Heart right ventricle (tissue), 16 donors: ENCODE measurements around the gene RNF180. TPM values are rescaled to one million over a fixed set of nuclear protein-coding genes. Genes with fewer than 3 reads are reported as not detected.

Experiments
- ATAC-seq, 8 donors: fragments of 200-7000 bp; cut with Tn5 transposase; one replicate each; pipeline ENCODE4 v1.9.1; 2020; ENCODE audit warnings: mild to moderate bottlenecking in 8 of 8, moderate library complexity in 8 of 8, moderate number of reproducible peaks in 1 of 8
- DNase-seq, 2 donors: peaks; one replicate each; pipeline ENCODE4 v3.0.0-alpha.2; 2020
- H3K27ac ChIP-seq, 10 donors: fragments of 200-600 bp; sonication (generic) in 2 of 10; one replicate each; pipeline versions ENCODE4 v1.5.0 to v1.8.0; 2020 to 2022; ENCODE audit warnings: mild to moderate bottlenecking in 3 of 10
- H3K27me3 ChIP-seq, 7 donors: fragments of 200-600 bp; one replicate each; pipeline ENCODE4 v1.8.0; 2021 to 2022; ENCODE audit warnings: mild to moderate bottlenecking in 2 of 7
- H3K36me3 ChIP-seq, 9 donors: fragments of 200-600 bp; sonication (generic) in 1 of 9; one replicate each; pipeline versions ENCODE4 v1.5.0 to v1.8.0; 2020 to 2022; ENCODE audit warnings: mild to moderate bottlenecking in 2 of 9
- H3K4me1 ChIP-seq, 9 donors: fragments of 200-600 bp; sonication (generic) in 1 of 9; one replicate each; pipeline versions ENCODE4 v1.5.0 to v1.8.0; 2020 to 2022; ENCODE audit warnings: mild to moderate bottlenecking in 4 of 9
- H3K4me3 ChIP-seq, 10 donors: fragments of 200-600 bp; sonication (generic) in 2 of 10; one replicate each; pipeline versions ENCODE4 v1.5.0 to v1.8.0; 2020 to 2022; ENCODE audit warnings: mild to moderate bottlenecking in 7 of 10, moderate library complexity in 2 of 10
- H3K9me3 ChIP-seq, 11 donors: fragments of 200-600 bp in 10 of 11; sonication (generic) in 2 of 11; one replicate each; pipeline versions ENCODE4 v1.5.0 to v1.8.0; 2013 to 2022; ENCODE audit warnings: mild to moderate bottlenecking in 2 of 11, control low read depth in 1 of 11, moderate library complexity in 1 of 11
- WGBS, 2 donors: extraction: QIAGEN DNeasy Blood & Tissue Kit; methylation state at CpG; one replicate each; pipeline ENCODE4 v1.1.7; 2013; ENCODE audit warnings: inconsistent platforms in 1 of 2; 5-methylcytosine and 5-hydroxymethylcytosine counted together
- intact Hi-C, 10 donors: fragments of 100-400 bp; cut with DNase I; formaldehyde crosslinking; loops; one replicate each; pipeline versions ENCODE4 v1.11.1 to v1.14.2; 2022
- polyA plus RNA-seq, 2 donors: library from polyadenylated mRNA; stranded (reverse); fragments of 200-250 nt; gene quantifications; one replicate each; pipeline ENCODE4 v1.2.3, GENCODE V29; 2013
- total RNA-seq, 10 donors: library from RNA; stranded (reverse); fragmentation: NEBNext Ultra II Directional in 3 of 10; extraction: Animal tissue kit (Norgen Biotek cat#: 25700) in 3 of 10; gene quantifications; one replicate each; pipeline versions ENCODE4 v1.2.1 to v1.2.4, GENCODE V29; 2021 to 2023
- TF ChIP-seq, protein P1 (sequence below), 9 donors: fragments of 200-600 bp; sonication (generic) in 2 of 9; IDR thresholded peaks; one replicate each; pipeline versions ENCODE4 v1.5.0 to v1.8.0; 2021 to 2022; ENCODE audit warnings: antibody characterized with exemption in 9 of 9, mild to moderate bottlenecking in 5 of 9, moderate library complexity in 1 of 9
- donor health status: Arrhythmogenic right ventricular cardiomyopathy.
- donor health status: ischemic (EF 13 %, LVEDD 7.1; RV severe dilation, severe dysfunction).
- donor health status: healthy with polysubstance abuse.
- donor health status: DM: no; HTN: yes; CAD: no.
- donor health status: DM: no; HTN: no; CAD: no.
- donor health status: ischemic (EF 25% LVEDD 6.9; RV normal size, moderate dysfunction).
- donor health status: ischemic (EF 25% LVEDD 5.7; RV mildly dilated, moderate dysfunction).
- donor health status: healthy.
- donor health status: DM: yes; HTN: yes; CAD: no.
- donor health status: Ischemic cardiomyopathy.
- donor health status: ischemic (EF 35%, LVEDD 5.7; RV mildly dilated, moderate dysfunction).
- donor health status: nonischemic (EF 11% LVEDD 7.7; RV severe dilation, severe dysfunction).
- donor health status: DM: yes; HTN: yes; CAD: no.
- donor health status: PGD.
- donor health status: ischemic (EF 29% LVEDD 5.4; RV normal size, mild dysfunction).
- donor health status: nonischemic (EF 23%, LVEDD 6.1; RV moderate dilation, normal function).

RNF180 gene
- total and polyA plus RNA-seq, 12 donors: 1.0 to 20.6 (median 13.7) TPM

DNA sequence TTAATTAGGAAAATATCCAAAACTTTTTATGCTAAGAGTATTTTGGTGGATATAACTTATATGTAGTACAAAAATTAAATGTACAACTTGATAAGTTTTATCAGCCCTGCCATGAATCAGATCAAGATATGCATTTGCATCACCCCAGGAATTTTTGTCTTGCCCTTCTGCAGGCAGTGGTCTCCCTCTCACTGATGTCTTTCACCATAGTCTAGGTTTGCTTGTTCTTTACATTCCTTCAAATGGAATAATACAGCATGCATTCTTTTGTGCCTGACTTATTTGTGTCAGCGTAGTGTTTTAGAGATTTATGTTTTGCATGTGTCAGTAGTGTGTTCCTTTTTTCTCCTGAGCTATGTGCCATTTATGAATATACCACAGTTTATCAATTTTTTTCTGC is 36.4 kb downstream of the RNF180 start:
- WGBS, 2 donors: 95 to 96% methylated on average over 1 of the region's 1 CpG
- TF ChIP-seq, protein P1, sequence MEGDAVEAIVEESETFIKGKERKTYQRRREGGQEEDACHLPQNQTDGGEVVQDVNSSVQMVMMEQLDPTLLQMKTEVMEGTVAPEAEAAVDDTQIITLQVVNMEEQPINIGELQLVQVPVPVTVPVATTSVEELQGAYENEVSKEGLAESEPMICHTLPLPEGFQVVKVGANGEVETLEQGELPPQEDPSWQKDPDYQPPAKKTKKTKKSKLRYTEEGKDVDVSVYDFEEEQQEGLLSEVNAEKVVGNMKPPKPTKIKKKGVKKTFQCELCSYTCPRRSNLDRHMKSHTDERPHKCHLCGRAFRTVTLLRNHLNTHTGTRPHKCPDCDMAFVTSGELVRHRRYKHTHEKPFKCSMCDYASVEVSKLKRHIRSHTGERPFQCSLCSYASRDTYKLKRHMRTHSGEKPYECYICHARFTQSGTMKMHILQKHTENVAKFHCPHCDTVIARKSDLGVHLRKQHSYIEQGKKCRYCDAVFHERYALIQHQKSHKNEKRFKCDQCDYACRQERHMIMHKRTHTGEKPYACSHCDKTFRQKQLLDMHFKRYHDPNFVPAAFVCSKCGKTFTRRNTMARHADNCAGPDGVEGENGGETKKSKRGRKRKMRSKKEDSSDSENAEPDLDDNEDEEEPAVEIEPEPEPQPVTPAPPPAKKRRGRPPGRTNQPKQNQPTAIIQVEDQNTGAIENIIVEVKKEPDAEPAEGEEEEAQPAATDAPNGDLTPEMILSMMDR (IDR thresholded peaks at IDR 0.05): no peak

DNA sequence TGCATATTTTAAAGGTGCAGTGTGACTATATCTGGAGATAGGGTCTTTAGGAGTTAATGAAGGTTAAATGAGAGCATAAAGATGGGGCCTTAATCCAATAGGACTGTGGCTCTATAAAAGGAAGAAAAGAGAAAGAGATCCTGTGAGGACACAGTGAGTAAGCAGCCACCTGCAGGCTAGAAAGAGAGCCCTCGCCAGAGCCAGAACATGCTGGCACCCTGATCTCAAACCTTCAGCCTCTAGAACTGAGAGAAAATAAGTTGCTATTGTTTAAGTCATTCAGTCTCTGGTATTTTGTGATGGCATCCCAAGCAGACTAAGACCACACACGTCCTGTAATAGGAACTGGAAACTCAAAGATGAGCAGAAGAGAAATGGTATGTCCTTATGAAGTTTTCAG is 41.0 kb downstream of the RNF180 start:
- TF ChIP-seq, protein P1 (IDR thresholded peaks at IDR 0.05): no peak
- DNase-seq (no peak), ATAC-seq (no peak)
- intact Hi-C loops: loop anchor here in 5 of 10 donors (2.0 to 10.0 kb wide), 5 partner anchors 44 to 134 kb away; no protein-coding TSS in a partner anchor
- Histone ChIP-seq H3K27me3 (no peaks in the 10 kb centered on the region), H3K9me3 (no peaks in the 10 kb centered on the region), H3K4me1 (peaks cover 0 to 9% (median 0%) of the 10 kb centered on the region in 9 donors), H3K4me3 (no peak overlapping the region), H3K36me3 (peaks cover 0 to 9% (median 0%) of the 10 kb centered on the region in 9 donors), H3K27ac (no peak overlapping the region)
- WGBS, 2 donors: 81 to 91% methylated on average over 2 of the region's 2 CpGs

More for the DNA sequence above, 36.4 kb downstream of the RNF180 start:
- Histone ChIP-seq H3K4me3 (no peak overlapping the region), H3K4me1 (peaks cover 0 to 3% (median 0%) of the 10 kb centered on the region in 9 donors), H3K36me3 (peaks cover 0 to 10% (median 0%) of the 10 kb centered on the region in 9 donors), H3K27me3 (no peaks in the 10 kb centered on the region), H3K27ac (no peak overlapping the region), H3K9me3 (no peaks in the 10 kb centered on the region)
- ATAC-seq: no peak
- DNase-seq: no peak
- intact Hi-C loops: loop anchor here in 1 of 10 donors (10.0 kb wide), 1 partner anchor 57 kb away; no protein-coding TSS in a partner anchor

GRCh38 chr5:64207978-64208377 is 42.3 kb downstream of the RNF180 start:
- Histone ChIP-seq H3K4me1 (peaks cover 0 to 9% (median 1%) of the 10 kb centered on the region in 9 donors), H3K36me3 (peaks cover 0 to 12% (median 0%) of the 10 kb centered on the region in 9 donors), H3K27ac (no peak overlapping the region), H3K27me3 (no peaks in the 10 kb centered on the region), H3K4me3 (no peak overlapping the region), H3K9me3 (no peaks in the 10 kb centered on the region)
- 22 to 57% methylated on average over 1 of the region's 1 CpG for WGBS, 2 donors
- intact Hi-C loops: loop anchor here in 7 of 10 donors (2.0 to 10.0 kb wide), 6 partner anchors 46 to 136 kb away; no protein-coding TSS in a partner anchor
- DNase-seq (no peak), ATAC-seq (no peak)
- TF ChIP-seq, protein P1 (IDR thresholded peaks at IDR 0.05): peak in 7 of 9 donors; percentile 19 to 58 (median 39)

- DNase-seq (no peak), ATAC-seq (no peak)
- H3K9me3 ChIP-seq: no peaks in the 10 kb centered on the region
- intact Hi-C loops: loop anchor here in 6 of 10 donors (2.0 to 10.0 kb wide), 6 partner anchors 47 to 137 kb away; no protein-coding TSS in a partner anchor
- no peak overlapping the region for H3K27ac ChIP-seq
- TF ChIP-seq, protein P1 (IDR thresholded peaks at IDR 0.05): no peak
- no peaks in the 10 kb centered on the region for H3K27me3 ChIP-seq
- H3K4me3 ChIP-seq: no peak overlapping the region
- peaks cover 0 to 20% (median 0%) of the 10 kb centered on the region in 9 donors for H3K36me3 ChIP-seq
- H3K4me1 ChIP-seq: peaks cover 0 to 20% (median 9%) of the 10 kb centered on the region in 9 donors
These were observed 43.7 kb downstream of the RNF180 start for GRCh38 chr5:64209353-64209752.
